HepG2 (cell line): ENCODE data around the gene MVK. TPM values are rescaled to one million over a fixed set of nuclear protein-coding genes. Genes with fewer than 3 reads are reported as not detected.

Source experiments
- ATAC-seq: fragments of 200-7000 bp; cut with Tn5 transposase; 3 replicates; pipeline ENCODE4 v1.9.1; 2020; ENCODE audit warnings: mild to moderate bottlenecking, moderate library complexity
- BruUV-seq: library from RNA; stranded (reverse); fragments of 400-500 nt; replicated peaks from 2 replicates; lab custom pipeline; 2021; lab: Mats Ljungman, UMichigan
- CTCF ChIA-PET: fragments of 300-600 bp; formaldehyde crosslinking; extraction: SDS; loops from one replicate; lab custom pipeline; 2021; ENCODE audit warnings: low total read pairs, inconsistent platforms, low intra/inter-chr PET ratio; lab: Yijun Ruan, JAX
- POLR2A ChIA-PET: fragments of 350-600 bp; sonication (Branson Sonifier 250); formaldehyde crosslinking; loops from one replicate; lab custom pipeline; 2020; ENCODE audit warnings: antibody characterized with exemption, inconsistent platforms; lab: Yijun Ruan, JAX
- DNase-seq: peaks from one replicate; pipeline ENCODE4 v3.0.0-alpha.2; 2015; ENCODE audit warnings: low spot score
- FAIRE-seq: peaks from 3 replicates; lab custom pipeline; 2011; peaks lifted over from hg19 to GRCh38; lab: Jason Lieb, UNC
- H2AFZ ChIP-seq: one replicate; pipeline ENCODE4 v1.6.1; 2011; ENCODE audit warnings: low read length, inconsistent platforms
- H3K27ac ChIP-seq: fragments of 300-600 bp; 3 replicates; pipeline ENCODE4 v1.8.0; 2011; ENCODE audit warnings: mixed run types, mild to moderate bottlenecking, mixed read lengths, low read length, inconsistent platforms; ENCODE audit not compliant: insufficient read depth; ENCODE audit errors: extremely low read length
- H3K27me3 ChIP-seq, 2 experiments: fragments of 200-600 bp in 1 of 2; 2 replicates in 1 of 2; 3 replicates in 1 of 2; pipeline versions ENCODE4 v1.6.0 to v1.8.0; 2011; ENCODE audit warnings: low read length in 2 of 2, mild to moderate bottlenecking in 2 of 2, moderate library complexity in 2 of 2, inconsistent platforms in 1 of 2; ENCODE audit not compliant: insufficient read depth in 2 of 2, control insufficient read depth in 1 of 2
- H3K36me3 ChIP-seq, 2 experiments: fragments of 200-600 bp in 1 of 2; replicated peaks in 1 of 2; 2 replicates in 1 of 2; 3 replicates in 1 of 2; pipeline versions ENCODE4 v1.5.1 to v1.8.0; 2011; ENCODE audit warnings: low read length in 2 of 2, inconsistent platforms in 1 of 2; ENCODE audit not compliant: insufficient read depth in 2 of 2, control insufficient read depth in 1 of 2
- H3K4me1 ChIP-seq: 2 replicates; pipeline ENCODE4 v1.5.1; 2012; ENCODE audit warnings: low read length, inconsistent platforms; ENCODE audit not compliant: insufficient read depth
- H3K4me2 ChIP-seq: 2 replicates; pipeline ENCODE4 v1.6.0; 2011; ENCODE audit warnings: low read depth, low read length, inconsistent platforms
- H3K4me3 ChIP-seq, 3 experiments: fragments of 200-600 bp in 1 of 3; sonication (generic), shearing (Covaris generic) in 1 of 3; replicated peaks in 1 of 3; 2 replicates each; pipeline ENCODE4 v1.5.1; 2011 to 2016; ENCODE audit warnings: low read length in 3 of 3, inconsistent platforms in 2 of 3, low read depth in 2 of 3, mild to moderate bottlenecking in 2 of 3, control low read depth in 1 of 3, mixed read lengths in 1 of 3; ENCODE audit not compliant: insufficient read depth in 1 of 3
- H3K79me2 ChIP-seq: one replicate; pipeline ENCODE4 v1.6.1; 2011; ENCODE audit warnings: low read length, inconsistent platforms; ENCODE audit not compliant: insufficient read depth
- H3K9ac ChIP-seq: 2 replicates; pipeline ENCODE4 v1.6.0; 2011; ENCODE audit warnings: mild to moderate bottlenecking, low read depth, low read length, inconsistent platforms; ENCODE audit not compliant: insufficient read depth
- H3K9me3 ChIP-seq: 2 replicates; pipeline ENCODE4 v1.5.1; 2012; ENCODE audit warnings: mild to moderate bottlenecking, low read length
- H4K20me1 ChIP-seq: 2 replicates; pipeline ENCODE4 v1.6.0; 2011; ENCODE audit warnings: inconsistent platforms, mild to moderate bottlenecking, low read length, moderate library complexity; ENCODE audit not compliant: insufficient read depth
- ATF5 ChIP-seq: sonication (generic); formaldehyde crosslinking; IDR thresholded peaks from 2 replicates; pipeline ENCODE4 v1.4.0; 2020; ENCODE audit warnings: mild to moderate bottlenecking, low read depth, missing genetic modification reagents
- NFIC ChIP-seq: IDR thresholded peaks from 2 replicates; pipeline ENCODE4 v1.6.1; 2012; ENCODE audit warnings: mild to moderate bottlenecking, low read length, inconsistent platforms
- RORA ChIP-seq: sonication (generic); formaldehyde crosslinking; IDR thresholded peaks from 2 replicates; pipeline ENCODE4 v1.5.0; 2020; ENCODE audit warnings: mild to moderate bottlenecking, missing genetic modification reagents, moderate library complexity
- ZNF496 ChIP-seq: sonication (generic); formaldehyde crosslinking; IDR thresholded peaks from 2 replicates; pipeline ENCODE4 v1.8.1; 2023; ENCODE audit warnings: mild to moderate bottlenecking, moderate library complexity, missing genetic modification reagents; ENCODE audit not compliant: insufficient replicate concordance
- ZNF878 ChIP-seq: sonication (generic); formaldehyde crosslinking; IDR thresholded peaks from 2 replicates; pipeline ENCODE4 v1.8.1; 2023; ENCODE audit warnings: mild to moderate bottlenecking, missing genetic modification reagents, moderate library complexity
- WGBS: methylation state at CpG from one replicate; pipeline ENCODE4 v1.1.6; 2017; ENCODE audit warnings: low lambda C conversion rate; 5-methylcytosine and 5-hydroxymethylcytosine counted together
- in situ Hi-C: cut with HindIII; loops from 2 replicates; pipeline ENCODE4 v1.10.0; 2017; ENCODE audit warnings: low pct_unique_long_range_greater_than_20kb; ENCODE audit not compliant: extremely low pct_ligation_motif_present
- intact Hi-C: fragments of 100-400 bp; cut with micrococcal nuclease; formaldehyde crosslinking; loops from one replicate; pipeline ENCODE4 v1.10.0; 2022; ENCODE audit not compliant: unreplicated experiment
- polyA plus RNA-seq, 8 experiments: library from polyadenylated mRNA; depleted of rRNA in 3 of 8; stranded (reverse) in 7 of 8; unstranded in 1 of 8; fragments of >200 nt; fragmentation: Illumina TruSeq in 4 of 8; extraction: Trizol in 4 of 8; gene quantifications; 2 replicates each; pipeline versions ENCODE4 v1.2.1 to v1.2.3, GENCODE V29; 2011 to 2016; ENCODE audit warnings: low read depth in 4 of 8, missing spikeins in 1 of 8, mixed read lengths in 1 of 8; ENCODE audit not compliant: insufficient read depth in 1 of 8
- total RNA-seq, 5 experiments: library from RNA; depleted of rRNA; stranded (reverse); fragments of >200 nt; fragmentation: Illumina TruSeq; extraction: Trizol; gene quantifications; 2 replicates each; pipeline ENCODE4 v1.2.3, GENCODE V29; 2016; ENCODE audit warnings: low read depth in 1 of 5
- TF ChIP-seq, protein P1 (sequence below): IDR thresholded peaks from 2 replicates; pipeline ENCODE4 v1.6.1; 2018; ENCODE audit warnings: missing genetic modification reagents
- TF ChIP-seq, protein P2 (sequence below): IDR thresholded peaks from 2 replicates; pipeline ENCODE4 v1.6.1; 2016; ENCODE audit warnings: low read depth, control low read depth
- TF ChIP-seq, protein P3 (sequence below): IDR thresholded peaks from 2 replicates; pipeline ENCODE4 v1.6.1; 2012; ENCODE audit warnings: low read length, improper control_type of control experiment

The MVK gene
- total and polyA plus RNA-seq, 2 of the 13 experiments (the other 11 are each of a cell fraction or from before 2014, with no cell fraction given): 11.6 to 66.9 TPM

DNA sequence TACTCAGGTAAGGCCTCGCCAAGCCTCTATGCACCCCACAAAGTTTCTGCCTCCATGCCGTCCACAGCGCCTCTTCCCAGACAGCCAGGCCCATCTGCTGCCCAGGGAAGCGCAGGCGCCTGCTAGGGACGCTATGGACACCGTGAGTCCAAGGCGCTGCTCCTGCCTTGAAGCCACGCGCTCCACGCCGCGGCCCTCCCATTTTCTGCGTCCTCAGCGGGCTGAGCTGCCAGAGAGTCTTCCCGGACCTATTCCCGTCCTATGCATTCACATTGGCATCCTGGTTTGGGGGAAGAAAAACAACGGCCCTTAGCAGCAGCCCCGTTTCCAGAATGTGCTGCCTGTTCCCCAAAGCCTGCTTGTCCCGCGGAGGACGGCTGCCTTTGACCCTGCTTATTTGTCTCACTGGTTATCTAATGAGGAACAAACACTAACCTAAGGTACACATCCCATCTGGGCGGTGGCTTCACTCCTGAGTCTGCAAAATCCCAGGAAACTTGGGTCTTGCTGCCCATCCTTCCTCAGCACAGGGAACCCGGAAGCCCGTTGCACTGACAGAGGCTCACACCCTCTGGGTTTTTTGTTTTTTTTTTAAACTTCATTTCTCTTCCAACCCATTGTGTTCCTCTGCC lies 38.2 kb upstream of the MVK start:
- Histone ChIP-seq H3K9ac (no peak overlapping the region), H3K79me2 (no peaks in the 10 kb centered on the region), H3K9me3 (no peaks in the 10 kb centered on the region), H3K27me3 (no peaks in the 10 kb centered on the region), H3K27ac (no peak overlapping the region), H3K4me1 (peaks cover 3% of the 10 kb centered on the region), H3K4me3 (no peak overlapping the region), H4K20me1 (no peaks in the 10 kb centered on the region), H3K4me2 (no peak overlapping the region), H2AFZ (no peak overlapping the region), H3K36me3 (peaks cover under 1 to 7% of the 10 kb centered on the region in 2 experiments; a peak in 3 of 5 replicates)
- intact Hi-C loops (no loop called here), in situ Hi-C loops (no loop called here)
- DNase-seq (no peak), FAIRE-seq (no peak), ATAC-seq (no peak)
- TF ChIP-seq ATF5 (CRISPR knock-in tag): no peak
- TF ChIP-seq, protein P1, sequence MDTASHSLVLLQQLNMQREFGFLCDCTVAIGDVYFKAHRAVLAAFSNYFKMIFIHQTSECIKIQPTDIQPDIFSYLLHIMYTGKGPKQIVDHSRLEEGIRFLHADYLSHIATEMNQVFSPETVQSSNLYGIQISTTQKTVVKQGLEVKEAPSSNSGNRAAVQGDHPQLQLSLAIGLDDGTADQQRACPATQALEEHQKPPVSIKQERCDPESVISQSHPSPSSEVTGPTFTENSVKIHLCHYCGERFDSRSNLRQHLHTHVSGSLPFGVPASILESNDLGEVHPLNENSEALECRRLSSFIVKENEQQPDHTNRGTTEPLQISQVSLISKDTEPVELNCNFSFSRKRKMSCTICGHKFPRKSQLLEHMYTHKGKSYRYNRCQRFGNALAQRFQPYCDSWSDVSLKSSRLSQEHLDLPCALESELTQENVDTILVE (CRISPR knock-in tag): no peak
- TF ChIP-seq NFIC: no peak
- TF ChIP-seq, protein P2, sequence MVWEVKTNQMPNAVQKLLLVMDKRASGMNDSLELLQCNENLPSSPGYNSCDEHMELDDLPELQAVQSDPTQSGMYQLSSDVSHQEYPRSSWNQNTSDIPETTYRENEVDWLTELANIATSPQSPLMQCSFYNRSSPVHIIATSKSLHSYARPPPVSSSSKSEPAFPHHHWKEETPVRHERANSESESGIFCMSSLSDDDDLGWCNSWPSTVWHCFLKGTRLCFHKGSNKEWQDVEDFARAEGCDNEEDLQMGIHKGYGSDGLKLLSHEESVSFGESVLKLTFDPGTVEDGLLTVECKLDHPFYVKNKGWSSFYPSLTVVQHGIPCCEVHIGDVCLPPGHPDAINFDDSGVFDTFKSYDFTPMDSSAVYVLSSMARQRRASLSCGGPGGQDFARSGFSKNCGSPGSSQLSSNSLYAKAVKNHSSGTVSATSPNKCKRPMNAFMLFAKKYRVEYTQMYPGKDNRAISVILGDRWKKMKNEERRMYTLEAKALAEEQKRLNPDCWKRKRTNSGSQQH (CRISPR knock-in tag): no peak
- TF ChIP-seq, protein P3, sequence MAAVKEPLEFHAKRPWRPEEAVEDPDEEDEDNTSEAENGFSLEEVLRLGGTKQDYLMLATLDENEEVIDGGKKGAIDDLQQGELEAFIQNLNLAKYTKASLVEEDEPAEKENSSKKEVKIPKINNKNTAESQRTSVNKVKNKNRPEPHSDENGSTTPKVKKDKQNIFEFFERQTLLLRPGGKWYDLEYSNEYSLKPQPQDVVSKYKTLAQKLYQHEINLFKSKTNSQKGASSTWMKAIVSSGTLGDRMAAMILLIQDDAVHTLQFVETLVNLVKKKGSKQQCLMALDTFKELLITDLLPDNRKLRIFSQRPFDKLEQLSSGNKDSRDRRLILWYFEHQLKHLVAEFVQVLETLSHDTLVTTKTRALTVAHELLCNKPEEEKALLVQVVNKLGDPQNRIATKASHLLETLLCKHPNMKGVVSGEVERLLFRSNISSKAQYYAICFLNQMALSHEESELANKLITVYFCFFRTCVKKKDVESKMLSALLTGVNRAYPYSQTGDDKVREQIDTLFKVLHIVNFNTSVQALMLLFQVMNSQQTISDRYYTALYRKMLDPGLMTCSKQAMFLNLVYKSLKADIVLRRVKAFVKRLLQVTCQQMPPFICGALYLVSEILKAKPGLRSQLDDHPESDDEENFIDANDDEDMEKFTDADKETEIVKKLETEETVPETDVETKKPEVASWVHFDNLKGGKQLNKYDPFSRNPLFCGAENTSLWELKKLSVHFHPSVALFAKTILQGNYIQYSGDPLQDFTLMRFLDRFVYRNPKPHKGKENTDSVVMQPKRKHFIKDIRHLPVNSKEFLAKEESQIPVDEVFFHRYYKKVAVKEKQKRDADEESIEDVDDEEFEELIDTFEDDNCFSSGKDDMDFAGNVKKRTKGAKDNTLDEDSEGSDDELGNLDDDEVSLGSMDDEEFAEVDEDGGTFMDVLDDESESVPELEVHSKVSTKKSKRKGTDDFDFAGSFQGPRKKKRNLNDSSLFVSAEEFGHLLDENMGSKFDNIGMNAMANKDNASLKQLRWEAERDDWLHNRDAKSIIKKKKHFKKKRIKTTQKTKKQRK: no peak
- TF ChIP-seq RORA (CRISPR knock-in tag): no peak
- no peak for TF ChIP-seq ZNF496 (CRISPR knock-in tag)
- no peak for TF ChIP-seq ZNF878 (CRISPR knock-in tag)
- no TSS peak for BruUV-seq
- ChIA-PET POLR2A (no interaction called here), CTCF (no interaction called here)
- 92% methylated on average over 24 of the region's 25 CpGs for WGBS
